Cardiac septum (tissue), 1 donor: ENCODE measurements around the gene DEDD2. TPM values are rescaled to one million over a fixed set of nuclear protein-coding genes. Genes with fewer than 3 reads are reported as not detected.

Source experiments
- DNase-seq: peaks from one replicate; pipeline ENCODE4 v3.0.0-alpha.2; 2020; ENCODE audit warnings: low spot score
- intact Hi-C: fragments of 100-400 bp; cut with DNase I; formaldehyde crosslinking; loops from one replicate; pipeline ENCODE4 v1.14.0; 2022
- total RNA-seq: library from RNA; stranded (reverse); fragmentation: NEBNext Ultra II Directional; extraction: Animal tissue kit (Norgen Biotek cat#: 25700); gene quantifications from one replicate; pipeline ENCODE4 v1.2.1, GENCODE V29; 2021
- donor health status: DM: no; HTN: no; CAD: no.

Gene DEDD2
- total RNA-seq, 1 donor from 2014 or later = 10.2 TPM

- intact Hi-C loops = loop anchor here (10.0 kb wide), 1 partner anchor 175 kb away; the partner anchor contains the start of gene LIPE
- no peak for DNase-seq
Observed at GRCh38 chr19:42249769-42250168, 32.3 kb upstream of the DEDD2 start.

- DNase-seq = no peak
Observed at GRCh38 chr19:42249149-42249750, 31.8 kb upstream of the DEDD2 start.

GRCh38 chr19:42248270-42249148 is 31.0 kb upstream of the DEDD2 start:
- no peak for DNase-seq
- intact Hi-C loops = loop anchor here (10.0 kb wide), 1 partner anchor 176 kb away; the partner anchor contains the start of gene LIPE

More at GRCh38 chr19:42249149-42249750, 31.8 kb upstream of the DEDD2 start:
- intact Hi-C loops = loop anchor here (10.0 kb wide), 1 partner anchor 176 kb away; the partner anchor contains the start of gene LIPE

- intact Hi-C loops = loop anchor here (2.0 to 10.0 kb wide), 2 partner anchors 77 to 177 kb away; partner anchors contain the start of genes LIPE and MEGF8
- DNase-seq = no peak
Observed at GRCh38 chr19:42247640-42248199, 30.2 kb upstream of the DEDD2 start.

GRCh38 chr19:42246922-42247639 is 29.6 kb upstream of the DEDD2 start:
- intact Hi-C loops = loop anchor here (2.0 to 10.0 kb wide), 2 partner anchors 78 to 178 kb away; partner anchors contain the start of genes LIPE and MEGF8
- DNase-seq = no peak

GRCh38 chr19:42246143-42246921 is 28.9 kb upstream of the DEDD2 start:
- intact Hi-C loops = loop anchor here (2.0 to 10.0 kb wide), 2 partner anchors 78 to 178 kb away; partner anchors contain the start of genes LIPE and MEGF8
- no peak for DNase-seq

- intact Hi-C loops = loop anchor here (10.0 kb wide), 1 partner anchor 180 kb away; the partner anchor contains the start of gene LIPE
- DNase-seq = no peak
Observed at GRCh38 chr19:42245231-42245630, 27.8 kb upstream of the DEDD2 start.

- intact Hi-C loops = loop anchor here (1.0 to 10.0 kb wide), 2 partner anchors 35 to 180 kb away; partner anchors contain the start of gene LIPE
- peak; percentile 98 for DNase-seq
Observed at GRCh38 chr19:42244347-42245220, 27.1 kb upstream of the DEDD2 start.

GRCh38 chr19:42242512-42243409 is 25.3 kb upstream of the DEDD2 start, which contains the start of gene GSK3A:
Gene GSK3A (minus strand): TSS chr19:42242602. CDS start chr19:42242465, 137 bp downstream.
- DNase-seq = peak; percentile 100

GRCh38 chr19:42242069-42242511 is 24.6 kb upstream of the DEDD2 start:
- no peak for DNase-seq

More at GRCh38 chr19:42242512-42243409, 25.3 kb upstream of the DEDD2 start, which contains the start of gene GSK3A:
- intact Hi-C loops = loop anchor here (2.0 to 10.0 kb wide), 2 partner anchors 24 to 182 kb away; partner anchors contain the start of gene LIPE

GRCh38 chr19:42241279-42241678 is 23.8 kb upstream of the DEDD2 start:
- intact Hi-C loops = loop anchor here (10.0 kb wide), 1 partner anchor 184 kb away; the partner anchor contains the start of gene LIPE
- no peak for DNase-seq

More at GRCh38 chr19:42242069-42242511, 24.6 kb upstream of the DEDD2 start:
- intact Hi-C loops = loop anchor here (2.0 to 10.0 kb wide), 2 partner anchors 23 to 183 kb away; partner anchors contain the start of gene LIPE

- intact Hi-C loops = loop anchor here (10.0 kb wide), 1 partner anchor 185 kb away; the partner anchor contains the start of gene LIPE
- DNase-seq = no peak
Observed at GRCh38 chr19:42239544-42240220, 22.2 kb upstream of the DEDD2 start.

GRCh38 chr19:42235181-42235580 is 17.7 kb upstream of the DEDD2 start:
- intact Hi-C loops = no loop called here

GRCh38 chr19:42234364-42234763 is 16.9 kb upstream of the DEDD2 start:
- intact Hi-C loops = no loop called here
- DNase-seq = no peak

More at GRCh38 chr19:42235181-42235580, 17.7 kb upstream of the DEDD2 start:
- no peak for DNase-seq

- intact Hi-C loops = no loop called here
Observed at GRCh38 chr19:42233678-42234292, 16.3 kb upstream of the DEDD2 start.

More at GRCh38 chr19:42233678-42234292, 16.3 kb upstream of the DEDD2 start:
- no peak for DNase-seq
